Measurements from ENCODE around the gene ACO2. TPM values are rescaled to one million over a fixed set of nuclear protein-coding genes. Genes with fewer than 3 reads are reported as not detected.
"Not testable (repeated sequence)": the region's sequence is repeated elsewhere in the genome, so short reads cannot be mapped to it uniquely, and the experiment has no call there.

Gene ACO2
- total RNA-seq, 1 experiment from 2014 or later = 105 TPM

DNA sequence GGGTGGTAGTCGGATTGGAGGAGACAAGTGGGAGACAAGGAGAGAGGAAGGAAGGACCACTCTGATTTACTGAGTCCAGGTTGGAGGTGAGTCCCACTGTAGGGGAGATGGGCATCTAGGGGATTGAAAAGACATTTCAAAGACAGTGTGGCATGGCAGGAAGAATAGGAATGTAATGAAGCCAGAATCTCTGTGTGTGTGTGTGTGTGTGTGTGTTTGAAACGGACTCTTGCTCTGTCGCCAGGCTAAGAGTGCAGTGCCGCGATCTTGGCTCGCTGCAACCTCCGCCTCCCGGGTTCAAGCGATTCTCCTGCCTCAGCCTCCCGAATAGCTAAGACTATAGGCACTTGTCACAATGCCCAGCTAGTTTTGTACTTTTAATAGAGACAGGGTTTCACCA is 87.6 kb downstream of the ACO2 start:
- no peaks in the 10 kb centered on the region for H3K36me3 Mint-ChIP-seq (ENCODE audit: insufficient read depth, unreplicated experiment)
- CTCF ChIA-PET = interaction anchor here (1.1 kb wide), 1 partner anchor 138 kb away, joined by 3 read pairs; no protein-coding TSS in a partner anchor
- TF ChIP-seq CTCF (IDR thresholded peaks at IDR 0.05; ENCODE audit: unreplicated experiment) = no peak
- H3K9me3 Mint-ChIP-seq (ENCODE audit: unreplicated experiment) = no peaks in the 10 kb centered on the region
- DNase-seq (ENCODE audit: unreplicated experiment) = no peak
- intact Hi-C loops (cut with micrococcal nuclease) = no loop called here
- no peak overlapping the region for H3K27ac Mint-ChIP-seq (ENCODE audit: low read depth, unreplicated experiment)
- no TSS peak for BruUV-seq (replicated peaks)
- peaks cover 8% of the 10 kb centered on the region for H3K4me1 Mint-ChIP-seq (ENCODE audit: insufficient read depth, unreplicated experiment)
- no peak overlapping the region for H3K4me3 Mint-ChIP-seq (ENCODE audit: unreplicated experiment)
- H3K27me3 Mint-ChIP-seq (ENCODE audit: insufficient read depth, unreplicated experiment) = no peaks in the 10 kb centered on the region
- POLR2A ChIA-PET = interaction anchor here (0.9 to 1.2 kb wide), 3 partner anchors 13 to 65 kb away, joined by 3 read pairs; partner anchors contain the start of genes PMM1 and XRCC6

DNA sequence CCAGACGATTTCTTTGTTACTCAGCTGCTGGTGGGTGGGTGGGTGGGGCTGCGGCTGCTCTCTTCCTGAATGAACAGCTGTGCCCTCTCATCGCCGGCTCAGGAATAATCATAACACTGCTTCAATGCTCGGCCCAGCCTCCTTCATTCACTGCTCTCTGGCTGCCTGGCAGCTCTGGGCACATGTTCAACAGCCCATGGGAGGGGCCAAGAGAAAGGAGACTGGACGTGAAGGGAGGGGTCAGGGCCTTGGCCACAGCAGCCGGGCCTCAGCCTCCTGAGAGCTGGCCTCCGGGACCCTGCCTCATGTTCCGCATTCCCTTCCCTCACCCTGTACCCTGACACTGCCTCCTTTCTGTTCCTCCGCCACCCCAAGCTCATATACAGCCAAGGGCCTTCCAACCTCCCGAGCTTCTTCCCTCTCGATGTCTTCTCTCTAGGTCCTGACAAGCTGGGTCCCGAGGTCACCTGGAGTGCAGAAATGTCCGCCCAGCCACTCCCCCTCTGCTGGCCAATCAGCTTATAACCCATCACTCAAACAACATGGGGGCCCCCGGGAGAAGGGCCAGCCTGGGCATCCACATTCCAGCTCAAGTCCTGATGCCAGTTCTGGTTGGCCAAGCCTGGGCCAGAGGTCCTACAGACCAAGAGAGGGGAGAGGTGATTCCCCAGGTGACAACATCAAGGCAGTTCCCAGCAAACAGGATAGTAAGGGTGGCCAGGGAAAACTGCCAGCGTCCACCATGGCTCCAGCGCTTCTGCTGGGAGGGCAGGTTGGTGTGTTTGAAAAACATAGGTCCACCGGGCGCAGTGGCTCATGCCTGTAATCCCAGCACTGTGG is 88.7 kb downstream of the ACO2 start:
- POLR2A ChIA-PET = interaction anchor here (0.6 to 1.2 kb wide), 6 partner anchors 11 to 105 kb away, joined by 3 read pairs; partner anchors contain the start of genes PMM1 and XRCC6

DNA sequence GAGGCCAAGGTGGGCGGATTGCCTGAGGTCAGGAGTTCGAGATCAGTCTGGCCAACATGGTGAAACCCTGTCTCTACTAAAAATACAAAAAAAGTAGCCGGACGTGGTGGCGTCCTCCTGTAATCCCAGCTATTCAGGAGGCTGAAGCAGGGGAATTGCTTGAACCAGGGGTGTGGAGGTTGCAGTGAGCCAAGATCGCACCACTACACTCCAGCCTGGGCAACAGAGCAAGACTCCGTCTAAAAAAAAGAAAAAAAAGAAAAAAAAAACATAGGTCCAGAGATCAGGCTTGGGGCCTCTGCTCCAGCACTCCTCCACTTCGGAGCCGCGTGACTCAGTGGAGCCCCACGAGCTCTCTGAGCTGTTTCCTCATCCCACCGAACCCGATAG is 89.3 kb downstream of the ACO2 start:
- DNase-seq (ENCODE audit: unreplicated experiment); intact Hi-C loops (cut with micrococcal nuclease); H3K27ac Mint-ChIP-seq (ENCODE audit: low read depth, unreplicated experiment); H3K4me1 Mint-ChIP-seq (ENCODE audit: insufficient read depth, unreplicated experiment); H3K36me3 Mint-ChIP-seq (ENCODE audit: insufficient read depth, unreplicated experiment); H3K9me3 Mint-ChIP-seq (ENCODE audit: unreplicated experiment); BruUV-seq (replicated peaks); H3K4me3 Mint-ChIP-seq (ENCODE audit: unreplicated experiment); CTCF ChIA-PET; H3K27me3 Mint-ChIP-seq (ENCODE audit: insufficient read depth, unreplicated experiment): not testable (repeated sequence)
- POLR2A ChIA-PET = interaction anchor here (0.8 to 1.1 kb wide), 2 partner anchors 42 to 105 kb away, joined by 3 read pairs; no protein-coding TSS in a partner anchor

More for the DNA sequence above, 88.7 kb downstream of the ACO2 start:
- Mint-ChIP-seq H3K36me3 (ENCODE audit: insufficient read depth, unreplicated experiment) (no peaks in the 10 kb centered on the region), H3K27ac (ENCODE audit: low read depth, unreplicated experiment) (no peak overlapping the region), H3K27me3 (ENCODE audit: insufficient read depth, unreplicated experiment) (no peaks in the 10 kb centered on the region), H3K4me3 (ENCODE audit: unreplicated experiment) (no peak overlapping the region), H3K4me1 (ENCODE audit: insufficient read depth, unreplicated experiment) (peaks cover 8% of the 10 kb centered on the region), H3K9me3 (ENCODE audit: unreplicated experiment) (no peaks in the 10 kb centered on the region)
- CTCF ChIA-PET = interaction anchor here (0.9 to 1.1 kb wide), 2 partner anchors 40 to 139 kb away, joined by 3 read pairs; no protein-coding TSS in a partner anchor
- BruUV-seq (replicated peaks) = no TSS peak
- peak; percentile 50 for DNase-seq (ENCODE audit: unreplicated experiment)
- intact Hi-C loops (cut with micrococcal nuclease) = no loop called here
- no peak for TF ChIP-seq CTCF (IDR thresholded peaks at IDR 0.05; ENCODE audit: unreplicated experiment)

DNA sequence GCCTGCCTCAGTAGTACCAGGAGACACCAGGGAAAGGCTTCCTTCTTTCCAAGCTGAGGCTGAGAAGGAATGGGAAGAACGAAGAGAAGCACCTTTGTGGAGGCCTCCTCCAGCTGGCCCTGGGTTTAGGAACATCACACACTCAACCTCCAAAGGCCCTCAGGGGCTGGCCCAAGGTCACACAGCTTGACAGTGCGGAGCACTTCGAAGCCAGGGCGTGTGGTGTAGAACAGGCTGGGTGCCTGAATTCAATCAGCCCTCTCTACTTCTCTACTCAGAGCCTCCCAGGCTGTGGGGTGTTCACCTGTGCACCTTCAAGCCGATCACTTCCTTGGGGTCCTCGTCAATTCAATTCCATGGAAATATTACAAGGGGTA is 91.2 kb downstream of the ACO2 start:
- CTCF ChIA-PET = interaction anchor here (0.6 kb wide), 1 partner anchor 61 kb away, joined by 3 read pairs; no protein-coding TSS in a partner anchor
- BruUV-seq (replicated peaks) = no TSS peak
- H3K4me1 Mint-ChIP-seq (ENCODE audit: insufficient read depth, unreplicated experiment) = peaks cover 8% of the 10 kb centered on the region
- no peak for TF ChIP-seq CTCF (IDR thresholded peaks at IDR 0.05; ENCODE audit: unreplicated experiment)
- H3K27me3 Mint-ChIP-seq (ENCODE audit: insufficient read depth, unreplicated experiment) = no peaks in the 10 kb centered on the region
- intact Hi-C loops (cut with micrococcal nuclease) = no loop called here
- H3K36me3 Mint-ChIP-seq (ENCODE audit: insufficient read depth, unreplicated experiment) = no peaks in the 10 kb centered on the region
- no peak overlapping the region for H3K4me3 Mint-ChIP-seq (ENCODE audit: unreplicated experiment)
- H3K9me3 Mint-ChIP-seq (ENCODE audit: unreplicated experiment) = no peaks in the 10 kb centered on the region
- POLR2A ChIA-PET = no interaction called here
- no peak for DNase-seq (ENCODE audit: unreplicated experiment)
- no peak overlapping the region for H3K27ac Mint-ChIP-seq (ENCODE audit: low read depth, unreplicated experiment)

All from MCF 10A (cell line).